GM12878 (cell line): Measurements from ENCODE around the gene HDAC5. TPM values are rescaled to one million over a fixed set of nuclear protein-coding genes. Genes with fewer than 3 reads are reported as not detected.

Experiments
- ATAC-seq: fragments of 200-7000 bp; cut with Tn5 transposase; 3 replicates; pipeline ENCODE4 v1.9.1; 2020; ENCODE audit warnings: mild to moderate bottlenecking, moderate library complexity
- BruUV-seq: library from RNA; stranded (reverse); fragments of 400-500 nt; replicated peaks from 2 replicates; lab custom pipeline; 2021; lab: Mats Ljungman, UMichigan
- CTCF ChIA-PET: fragments of 300-600 bp; sonication (Branson Sonifier 250); formaldehyde crosslinking; extraction: SDS; loops from one replicate; lab custom pipeline; 2021; ENCODE audit warnings: inconsistent platforms; lab: Yijun Ruan, JAX
- POLR2A ChIA-PET: fragments of 350-600 bp; formaldehyde crosslinking; extraction: SDS; loops from one replicate; lab custom pipeline; 2021; ENCODE audit warnings: inconsistent platforms; lab: Charles Lee
- RAD21 ChIA-PET: fragments of 300-600 bp; sonication (Branson Sonifier 250); formaldehyde crosslinking; loops from one replicate; lab custom pipeline; 2023; ENCODE audit warnings: antibody characterized with exemption; ENCODE audit not compliant: unreplicated experiment; lab: Charles Lee
- SMC1A ChIA-PET: fragments of 300-600 bp; sonication (Branson Sonifier 250); formaldehyde crosslinking; loops from one replicate; lab custom pipeline; 2023; ENCODE audit not compliant: unreplicated experiment, uncharacterized antibody; lab: Charles Lee
- DNase-seq: peaks from one replicate; pipeline ENCODE4 v3.0.0-alpha.2; 2011; ENCODE audit warnings: low read depth, low spot score
- FAIRE-seq: peaks from 3 replicates; lab custom pipeline; 2011; peaks lifted over from hg19 to GRCh38; lab: Jason Lieb, UNC
- H2AFZ ChIP-seq: 2 replicates; pipeline ENCODE4 v1.6.0; 2011; ENCODE audit warnings: low read depth, low read length, control low read depth; ENCODE audit not compliant: control insufficient read depth
- H3K27ac ChIP-seq: 2 replicates; pipeline ENCODE4 v1.5.1; 2011; ENCODE audit warnings: control low read depth; ENCODE audit not compliant: control insufficient read depth, insufficient read depth
- H3K27me3 ChIP-seq, 2 experiments: replicated peaks in 1 of 2; 2 replicates each; pipeline versions ENCODE4 v1.6.0 to v1.6.1; 2011; ENCODE audit warnings: low read length in 1 of 2; ENCODE audit not compliant: control insufficient read depth in 2 of 2, insufficient read depth in 2 of 2
- H3K36me3 ChIP-seq, 2 experiments: 2 replicates each; pipeline ENCODE4 v1.5.1; 2011; ENCODE audit warnings: low read length in 1 of 2; ENCODE audit not compliant: control insufficient read depth in 2 of 2, insufficient read depth in 2 of 2
- H3K4me1 ChIP-seq: 2 replicates; pipeline ENCODE4 v1.6.1; 2011; ENCODE audit warnings: mild to moderate bottlenecking, low read length, moderate library complexity, mixed read lengths; ENCODE audit not compliant: control insufficient read depth, insufficient read depth
- H3K4me2 ChIP-seq: 2 replicates; pipeline ENCODE4 v1.6.0; 2011; ENCODE audit warnings: control low read depth; ENCODE audit not compliant: control insufficient read depth, insufficient read depth
- H3K4me3 ChIP-seq: fragments of 200-600 bp; sonication (generic); 2 replicates; pipeline ENCODE4 v1.5.1; 2016
- H3K79me2 ChIP-seq: 2 replicates; pipeline ENCODE4 v1.6.0; 2011; ENCODE audit warnings: low read length; ENCODE audit not compliant: control insufficient read depth, insufficient read depth
- H3K9ac ChIP-seq: 2 replicates; pipeline ENCODE4 v1.8.0; 2011; ENCODE audit warnings: low read length, control low read depth, mixed read lengths; ENCODE audit not compliant: control insufficient read depth, insufficient read depth
- H3K9me3 ChIP-seq: replicated peaks from 3 replicates; pipeline ENCODE4 v1.5.1; 2011; ENCODE audit warnings: mild to moderate bottlenecking, low read length; ENCODE audit not compliant: control insufficient read depth, insufficient read depth
- H4K20me1 ChIP-seq: 2 replicates; pipeline ENCODE4 v1.6.0; 2011; ENCODE audit not compliant: control insufficient read depth, insufficient read depth
- BMI1 ChIP-seq: fragments of 450-650 bp; IDR thresholded peaks from 2 replicates; pipeline ENCODE4 v1.6.1; 2016; ENCODE audit warnings: mild to moderate bottlenecking, moderate library complexity, borderline replicate concordance
- EGR1 ChIP-seq, 2 experiments: IDR thresholded peaks; 1 replicate in 1 of 2; 2 replicates in 1 of 2; pipeline ENCODE4 v1.6.1; 2011 to 2012; ENCODE audit warnings: low read depth in 2 of 2, low read length in 2 of 2, borderline replicate concordance in 1 of 2, mild to moderate bottlenecking in 1 of 2, moderate library complexity in 1 of 2
- GABPA ChIP-seq: IDR thresholded peaks from 2 replicates; pipeline ENCODE4 v1.6.1; 2014; ENCODE audit warnings: antibody characterized with exemption, low read depth, mild to moderate bottlenecking, inconsistent platforms
- KDM1A ChIP-seq: fragments of 200-600 bp; sonication (generic); IDR thresholded peaks from 2 replicates; pipeline ENCODE4 v1.6.1; 2016; ENCODE audit warnings: borderline replicate concordance
- LARP7 ChIP-seq: fragments of 450-650 bp; IDR thresholded peaks from 2 replicates; pipeline ENCODE4 v1.6.1; 2017; ENCODE audit warnings: mild to moderate bottlenecking
- NBN ChIP-seq: fragments of 450-650 bp; IDR thresholded peaks from 2 replicates; pipeline ENCODE4 v1.6.1; 2016
- RAD21 ChIP-seq: IDR thresholded peaks from 2 replicates; pipeline ENCODE4 v1.6.1; 2011; ENCODE audit warnings: mild to moderate bottlenecking, low read depth, low read length, moderate library complexity; ENCODE audit not compliant: insufficient read depth
- RUNX3 ChIP-seq: IDR thresholded peaks from 2 replicates; pipeline ENCODE4 v1.6.1; 2012; ENCODE audit warnings: low read length, inconsistent platforms
- SMAD5 ChIP-seq: IDR thresholded peaks from 2 replicates; pipeline ENCODE4 v1.6.1; 2016; ENCODE audit warnings: antibody characterized with exemption, low read depth
- SMC3 ChIP-seq: IDR thresholded peaks from 2 replicates; pipeline ENCODE4 v1.6.1; 2011; ENCODE audit warnings: low read length, improper control_type of control experiment, borderline replicate concordance
- SP1 ChIP-seq: IDR thresholded peaks from one replicate; pipeline ENCODE4 v1.6.1; 2011; ENCODE audit warnings: low read depth, low read length
- SREBF1 ChIP-seq: IDR thresholded peaks from 2 replicates; pipeline ENCODE4 v1.6.1; 2012; ENCODE audit warnings: mild to moderate bottlenecking, low read length
- SUPT20H ChIP-seq: IDR thresholded peaks from 2 replicates; pipeline ENCODE4 v1.6.1; 2011; ENCODE audit warnings: low read depth, mild to moderate bottlenecking, low read length, moderate library complexity, borderline replicate concordance; ENCODE audit not compliant: control insufficient read depth
- TBL1XR1 ChIP-seq: IDR thresholded peaks from 2 replicates; pipeline ENCODE4 v1.6.1; 2012; ENCODE audit warnings: low read depth, low read length, improper control_type of control experiment
- TCF3 ChIP-seq: IDR thresholded peaks from 2 replicates; pipeline ENCODE4 v1.6.1; 2012; ENCODE audit warnings: low read depth, mild to moderate bottlenecking, low read length, borderline replicate concordance; ENCODE audit not compliant: insufficient read depth
- YY1 ChIP-seq: IDR thresholded peaks from 2 replicates; pipeline ENCODE4 v1.6.1; 2011; ENCODE audit warnings: low read depth, mild to moderate bottlenecking, low read length
- WGBS: methylation state at CpG from one replicate; pipeline ENCODE4 v1.1.6; 2016; ENCODE audit warnings: low lambda C conversion rate; ENCODE audit not compliant: insufficient replicate concordance, insufficient coverage; ENCODE audit errors: missing lambda C conversion rate; 5-methylcytosine and 5-hydroxymethylcytosine counted together
- in situ Hi-C: fragments of 300-500 bp; cut with MboI; formaldehyde crosslinking; loops from 9 replicates; pipeline ENCODE4 v1.14.3; 2018; ENCODE audit warnings: mixed read lengths
- intact Hi-C: fragments of 100-400 bp; cut with micrococcal nuclease; formaldehyde crosslinking; loops from one replicate; pipeline ENCODE4 v1.14.2; 2022; ENCODE audit not compliant: unreplicated experiment
- polyA plus RNA-seq, 11 experiments: library from polyadenylated mRNA; depleted of rRNA in 4 of 11; unstranded in 6 of 11; stranded (reverse) in 5 of 11; fragments of >200 nt; fragmentation: Nextera tagmentation in 4 of 11; fragmentation: Illumina TruSeq in 1 of 11; extraction: Ambion mirVana in 4 of 11; extraction: Trizol in 1 of 11; gene quantifications; 1 replicate in 1 of 11; 2 replicates in 10 of 11; pipeline versions ENCODE4 v1.2.1 to v1.2.3, GENCODE V29; 2011 to 2016; ENCODE audit warnings: inconsistent platforms in 2 of 11, missing spikeins in 2 of 11, low read depth in 1 of 11
- total RNA-seq, 4 experiments: library from RNA; depleted of rRNA in 3 of 4; stranded (reverse); fragments of >200 nt in 3 of 4; fragmentation: Illumina TruSeq in 1 of 4; extraction: Trizol in 1 of 4; gene quantifications; 2 replicates each; pipeline versions ENCODE4 v1.2.1 to v1.2.3, GENCODE V29; 2013 to 2021
- TF ChIP-seq, protein P1 (sequence below): fragments of 450-650 bp; IDR thresholded peaks from 2 replicates; pipeline ENCODE4 v1.6.1; 2017; ENCODE audit warnings: mild to moderate bottlenecking
- TF ChIP-seq, protein P2 (sequence below): IDR thresholded peaks from 2 replicates; pipeline ENCODE4 v1.6.1; 2012; ENCODE audit warnings: low read depth, low read length, improper control_type of control experiment
- TF ChIP-seq, protein P3 (sequence below), 3 experiments: IDR thresholded peaks in 2 of 3; conservative IDR thresholded peaks in 1 of 3; 2 replicates each; pipeline ENCODE4 v1.5.1; 2011; ENCODE audit warnings: low read depth in 3 of 3, low read length in 3 of 3, mild to moderate bottlenecking in 3 of 3, control low read depth in 2 of 3, moderate library complexity in 2 of 3, inconsistent platforms in 1 of 3, mixed read lengths in 1 of 3; ENCODE audit not compliant: control insufficient read depth in 2 of 3, insufficient read depth in 1 of 3; ENCODE audit errors: extremely low read depth in 1 of 3

Gene HDAC5
- total and polyA plus RNA-seq, 10 of the 15 experiments (the other 5 are each of a cell fraction or from before 2014, with no cell fraction given): 1.1 to 58.0 (median 27.3) TPM

DNA sequence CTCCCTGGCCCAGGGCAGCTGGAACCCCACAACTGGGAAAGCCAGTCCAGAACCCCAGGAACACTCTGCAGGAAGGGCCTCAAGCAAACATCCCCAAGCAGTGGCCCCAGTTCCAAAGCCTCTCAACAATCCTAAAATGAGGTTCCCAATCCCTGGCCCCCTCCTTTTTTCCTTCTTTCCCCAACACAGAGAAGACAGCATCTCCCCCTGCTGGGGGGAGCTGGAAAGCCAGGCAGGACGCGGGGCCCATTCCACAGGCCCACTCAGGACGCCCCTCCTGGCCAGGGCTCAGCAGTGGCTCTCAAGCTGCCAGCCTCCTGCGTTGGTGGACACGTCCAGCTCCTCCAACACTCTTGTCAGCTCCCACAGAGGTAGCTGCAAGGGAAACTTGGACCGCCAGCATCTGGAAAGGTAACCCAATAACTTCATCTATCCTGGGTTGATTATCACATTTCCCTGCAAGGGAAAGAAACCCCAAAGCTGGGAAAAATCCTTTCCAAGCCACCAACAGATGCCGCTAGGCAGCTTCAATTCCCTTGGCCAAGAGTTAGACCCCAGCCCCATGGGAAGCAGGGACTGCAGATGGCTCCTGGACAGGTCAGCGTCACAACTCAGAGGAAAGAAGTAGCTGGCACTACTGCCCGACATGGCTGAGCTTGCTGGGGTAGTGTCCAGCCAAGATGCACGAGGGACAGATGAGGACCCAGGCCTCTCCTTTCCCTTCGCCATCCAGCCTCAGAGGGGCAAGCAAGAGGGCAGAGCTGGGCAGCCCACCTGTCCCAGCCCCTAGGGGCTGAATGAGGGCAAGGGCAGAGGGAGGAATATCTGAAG is 7.6 kb downstream of the HDAC5 start:
- no peak overlapping the region for H2AFZ ChIP-seq
- peaks cover 18% of the 10 kb centered on the region for H3K4me1 ChIP-seq
- peak; percentile 33; the same call in 2 of the 3 replicates for ATAC-seq
- H3K4me2 ChIP-seq: no peak overlapping the region
- no peaks in the 10 kb centered on the region for H3K27me3 ChIP-seq
- ChIA-PET POLR2A (interaction anchor here (0.6 to 1.1 kb wide), 2 partner anchors 9 to 46 kb away, joined by 3 read pairs; no protein-coding TSS in a partner anchor), RAD21 (interaction anchor here (0.6 to 2.7 kb wide), 10 partner anchors 8 to 172 kb away, joined by 3 to 11 read pairs (median 4); partner anchors contain the start of gene HDAC5), SMC1A (interaction anchor here (0.7 to 3.3 kb wide), 10 partner anchors 9 to 172 kb away, joined by 3 to 22 read pairs (median 4); partner anchors contain the start of gene LSM12), CTCF (interaction anchor here (0.5 to 4.2 kb wide), 30 partner anchors 8 to 596 kb away, joined by 3 to 40 read pairs (median 4); partner anchors contain the start of gene HROB)
- peaks cover 14% of the 10 kb centered on the region for H3K79me2 ChIP-seq
- DNase-seq: no peak
- BruUV-seq: no TSS peak
- TF ChIP-seq NBN: no peak
- no peak for TF ChIP-seq SREBF1
- peak; percentile 66 for TF ChIP-seq RAD21
- no peak for TF ChIP-seq KDM1A
- TF ChIP-seq, protein P1, sequence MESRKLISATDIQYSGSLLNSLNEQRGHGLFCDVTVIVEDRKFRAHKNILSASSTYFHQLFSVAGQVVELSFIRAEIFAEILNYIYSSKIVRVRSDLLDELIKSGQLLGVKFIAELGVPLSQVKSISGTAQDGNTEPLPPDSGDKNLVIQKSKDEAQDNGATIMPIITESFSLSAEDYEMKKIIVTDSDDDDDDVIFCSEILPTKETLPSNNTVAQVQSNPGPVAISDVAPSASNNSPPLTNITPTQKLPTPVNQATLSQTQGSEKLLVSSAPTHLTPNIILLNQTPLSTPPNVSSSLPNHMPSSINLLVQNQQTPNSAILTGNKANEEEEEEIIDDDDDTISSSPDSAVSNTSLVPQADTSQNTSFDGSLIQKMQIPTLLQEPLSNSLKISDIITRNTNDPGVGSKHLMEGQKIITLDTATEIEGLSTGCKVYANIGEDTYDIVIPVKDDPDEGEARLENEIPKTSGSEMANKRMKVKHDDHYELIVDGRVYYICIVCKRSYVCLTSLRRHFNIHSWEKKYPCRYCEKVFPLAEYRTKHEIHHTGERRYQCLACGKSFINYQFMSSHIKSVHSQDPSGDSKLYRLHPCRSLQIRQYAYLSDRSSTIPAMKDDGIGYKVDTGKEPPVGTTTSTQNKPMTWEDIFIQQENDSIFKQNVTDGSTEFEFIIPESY: no peak
- no peak for TF ChIP-seq GABPA
- TF ChIP-seq TBL1XR1: no peak
- peak; percentile 49 for TF ChIP-seq SMC3
- TF ChIP-seq, protein P2, sequence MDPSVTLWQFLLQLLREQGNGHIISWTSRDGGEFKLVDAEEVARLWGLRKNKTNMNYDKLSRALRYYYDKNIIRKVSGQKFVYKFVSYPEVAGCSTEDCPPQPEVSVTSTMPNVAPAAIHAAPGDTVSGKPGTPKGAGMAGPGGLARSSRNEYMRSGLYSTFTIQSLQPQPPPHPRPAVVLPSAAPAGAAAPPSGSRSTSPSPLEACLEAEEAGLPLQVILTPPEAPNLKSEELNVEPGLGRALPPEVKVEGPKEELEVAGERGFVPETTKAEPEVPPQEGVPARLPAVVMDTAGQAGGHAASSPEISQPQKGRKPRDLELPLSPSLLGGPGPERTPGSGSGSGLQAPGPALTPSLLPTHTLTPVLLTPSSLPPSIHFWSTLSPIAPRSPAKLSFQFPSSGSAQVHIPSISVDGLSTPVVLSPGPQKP: no peak
- TF ChIP-seq, protein P3, sequence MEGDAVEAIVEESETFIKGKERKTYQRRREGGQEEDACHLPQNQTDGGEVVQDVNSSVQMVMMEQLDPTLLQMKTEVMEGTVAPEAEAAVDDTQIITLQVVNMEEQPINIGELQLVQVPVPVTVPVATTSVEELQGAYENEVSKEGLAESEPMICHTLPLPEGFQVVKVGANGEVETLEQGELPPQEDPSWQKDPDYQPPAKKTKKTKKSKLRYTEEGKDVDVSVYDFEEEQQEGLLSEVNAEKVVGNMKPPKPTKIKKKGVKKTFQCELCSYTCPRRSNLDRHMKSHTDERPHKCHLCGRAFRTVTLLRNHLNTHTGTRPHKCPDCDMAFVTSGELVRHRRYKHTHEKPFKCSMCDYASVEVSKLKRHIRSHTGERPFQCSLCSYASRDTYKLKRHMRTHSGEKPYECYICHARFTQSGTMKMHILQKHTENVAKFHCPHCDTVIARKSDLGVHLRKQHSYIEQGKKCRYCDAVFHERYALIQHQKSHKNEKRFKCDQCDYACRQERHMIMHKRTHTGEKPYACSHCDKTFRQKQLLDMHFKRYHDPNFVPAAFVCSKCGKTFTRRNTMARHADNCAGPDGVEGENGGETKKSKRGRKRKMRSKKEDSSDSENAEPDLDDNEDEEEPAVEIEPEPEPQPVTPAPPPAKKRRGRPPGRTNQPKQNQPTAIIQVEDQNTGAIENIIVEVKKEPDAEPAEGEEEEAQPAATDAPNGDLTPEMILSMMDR (IDR thresholded peaks at IDR 0.05 in 2 of 3, conservative IDR thresholded peaks at IDR 0.05 in 1 of 3; ENCODE audit: control insufficient read depth in 2 of 3, extremely low read depth in 1 of 3, insufficient read depth in 1 of 3, low read depth in 3 of 3, low read length in 3 of 3): peak; percentile 61 to 76 (median 73)
- no peak for TF ChIP-seq EGR1 (IDR thresholded peaks at IDR 0.05; ENCODE audit: borderline replicate concordance in 1 of 2, low read depth in 2 of 2, low read length in 2 of 2)
- TF ChIP-seq SP1: no peak
- TF ChIP-seq SUPT20H: no peak
- no peak for TF ChIP-seq BMI1
- no peak for TF ChIP-seq LARP7
- TF ChIP-seq RUNX3: no peak
- no peak for TF ChIP-seq SMAD5
- no peak for TF ChIP-seq TCF3
- TF ChIP-seq YY1: peak; percentile 17; the same call in 1 of the 2 replicates
- H3K4me3 ChIP-seq: no peak overlapping the region
- H3K36me3 ChIP-seq: peaks cover 0 to 1% of the 10 kb centered on the region in 2 experiments; a peak in 1 of 4 replicates
- no peaks in the 10 kb centered on the region for H4K20me1 ChIP-seq
- no peak overlapping the region for H3K27ac ChIP-seq
- in situ Hi-C loops (loop anchor here (25.0 kb wide), 1 partner anchor 903 kb away; the partner anchor contains the start of gene TMEM106A), intact Hi-C loops (no loop called here)
- FAIRE-seq: no peak
- H3K9me3 ChIP-seq: no peaks in the 10 kb centered on the region
- H3K9ac ChIP-seq: no peak overlapping the region
- 47% methylated on average over 11 of the region's 11 CpGs for WGBS
